GM18511 (cell line): ENCODE results near the gene HLCS.
"Not testable (repeated sequence)": the region's sequence is repeated elsewhere in the genome, so short reads cannot be mapped to it uniquely, and the experiment has no call there.

Experiments
- ATAC-seq: cut with Tn5 transposase; IDR thresholded peaks from one replicate; pipeline ENCODE4 v1.9.1; 2021; ENCODE audit warnings: mild to moderate bottlenecking, moderate library complexity; ENCODE audit not compliant: unreplicated experiment

The HLCS gene

GRCh38 chr21:36816561-36817130, 149.8 kb downstream of the HLCS start:
- no peak for ATAC-seq

GRCh38 chr21:36816026-36816425, 150.4 kb downstream of the HLCS start:
- not testable (repeated sequence) for ATAC-seq

GRCh38 chr21:36815284-36815683, 151.2 kb downstream of the HLCS start:
- ATAC-seq, result no peak

GRCh38 chr21:36813052-36813451, 153.4 kb downstream of the HLCS start:
- ATAC-seq, result no peak

GRCh38 chr21:36811762-36812161, 154.7 kb downstream of the HLCS start:
- no peak for ATAC-seq

GRCh38 chr21:36810443-36810842, 156.0 kb downstream of the HLCS start:
- no peak for ATAC-seq

- no peak for ATAC-seq
Observed at GRCh38 chr21:36807422-36807928, 159.0 kb downstream of the HLCS start.

- ATAC-seq, result no peak
Observed at GRCh38 chr21:36806103-36806502, 160.4 kb downstream of the HLCS start.

GRCh38 chr21:36804874-36805611, 161.4 kb downstream of the HLCS start:
- no peak for ATAC-seq

GRCh38 chr21:36803816-36804439, 162.5 kb downstream of the HLCS start:
- no peak for ATAC-seq

GRCh38 chr21:36803051-36803645, 163.3 kb downstream of the HLCS start:
- no peak for ATAC-seq

GRCh38 chr21:36800734-36801133, 165.7 kb downstream of the HLCS start:
- ATAC-seq, result no peak

- no peak for ATAC-seq
Observed at GRCh38 chr21:36799869-36800268, 166.6 kb downstream of the HLCS start.

GRCh38 chr21:36798491-36798890, 168.0 kb downstream of the HLCS start:
- ATAC-seq, result no peak

- no peak for ATAC-seq
Observed at GRCh38 chr21:36796070-36796469, 170.4 kb downstream of the HLCS start.

- ATAC-seq, result no peak
Observed at GRCh38 chr21:36792505-36792967, 173.9 kb downstream of the HLCS start.

GRCh38 chr21:36791695-36792470, 174.6 kb downstream of the HLCS start:
- no peak for ATAC-seq

GRCh38 chr21:36791180-36791579, 175.3 kb downstream of the HLCS start:
- no peak for ATAC-seq

GRCh38 chr21:36790616-36791015, 175.9 kb downstream of the HLCS start:
- ATAC-seq, result no peak

GRCh38 chr21:36788120-36788638, 178.3 kb downstream of the HLCS start:
- ATAC-seq, result no peak

- no peak for ATAC-seq
Observed at GRCh38 chr21:36786186-36786585, 180.3 kb downstream of the HLCS start.
